CD4-positive, alpha-beta T cell treated with Interleukin-6 for 4 hours (primary cell): ENCODE results near the gene LPIN1.
"Not testable (repeated sequence)": the region's sequence is repeated elsewhere in the genome, so short reads cannot be mapped to it uniquely, and the experiment has no call there.

Experiments used
- DNase-seq: peaks from one replicate; pipeline ENCODE4 v3.0.0-alpha.2; 2020; ENCODE audit warnings: mixed read lengths

Gene LPIN1

GRCh38 chr2:11715987-11716652, 30.3 kb upstream of the LPIN1 start:
- DNase-seq, result no peak

DNA sequence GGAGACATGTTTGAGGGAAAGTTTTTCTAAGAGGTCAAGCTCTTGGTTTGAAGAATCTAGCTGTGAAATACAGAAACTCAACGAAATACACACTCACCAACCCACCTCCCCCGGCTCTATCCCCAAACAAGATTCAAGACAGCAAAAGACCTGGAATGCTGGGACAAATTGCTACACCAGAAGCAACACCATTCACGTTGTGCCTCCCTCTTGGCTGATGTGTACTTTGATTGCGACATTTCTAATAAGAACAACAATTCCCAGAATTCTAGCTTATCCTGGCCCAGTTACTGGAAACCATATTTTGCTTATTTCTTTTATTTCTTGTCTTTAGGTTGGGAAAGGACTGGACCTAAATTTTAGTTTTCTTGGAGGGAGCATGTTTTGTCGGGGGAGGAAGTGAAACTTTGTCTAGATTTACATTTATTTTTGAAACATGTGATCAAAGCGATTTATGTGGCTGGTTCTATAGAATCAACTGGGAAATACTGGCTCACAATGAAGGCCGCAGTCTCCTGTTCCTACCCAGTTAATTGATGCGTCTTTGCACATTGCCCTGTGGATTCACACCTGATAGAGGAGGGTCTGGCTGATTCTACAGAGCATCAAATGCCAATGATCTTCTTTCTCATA, 29.6 kb upstream of the LPIN1 start:
- DNase-seq, result no peak

DNA sequence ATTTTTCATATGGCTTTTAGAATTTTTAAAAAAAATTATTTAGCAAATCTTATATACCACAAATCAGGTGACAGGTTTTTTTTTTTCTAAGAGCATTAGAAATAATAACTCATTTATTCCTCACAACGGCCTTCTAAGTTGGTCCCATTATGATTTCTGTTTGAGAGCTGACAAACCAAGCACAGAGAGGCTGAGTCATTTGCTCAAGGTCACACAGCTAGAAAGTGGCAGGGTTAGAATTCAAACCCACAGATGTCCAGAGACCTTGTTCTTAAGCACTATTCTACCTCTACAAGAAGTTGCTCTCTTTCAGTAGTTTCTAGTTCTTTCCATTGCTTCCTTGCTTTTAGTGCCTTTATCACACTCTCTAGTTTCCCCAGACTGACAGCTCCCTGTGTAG, 28.8 kb upstream of the LPIN1 start:
- DNase-seq, result no peak

DNA sequence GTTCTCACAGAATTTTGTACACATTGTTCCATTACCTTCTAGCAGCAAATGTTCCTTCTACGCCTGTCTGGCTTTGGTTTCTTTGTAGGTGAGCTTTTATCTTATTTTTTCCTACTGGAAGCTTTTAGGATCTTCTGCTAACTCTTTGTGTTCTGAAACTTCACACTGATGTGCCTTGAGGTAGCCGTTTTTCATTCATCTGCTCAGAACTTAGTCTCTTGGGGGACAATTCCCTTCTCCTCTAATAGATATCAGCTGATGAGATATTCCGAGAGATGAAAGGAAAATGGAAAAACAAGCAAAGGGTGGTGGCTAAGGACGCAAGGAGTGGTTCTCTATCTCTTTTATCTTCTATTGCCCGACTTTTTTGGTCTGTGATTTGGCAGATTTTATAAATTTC, 27.8 kb upstream of the LPIN1 start:
- DNase-seq, result no peak

- DNase-seq, result no peak
These were observed 27.0 kb upstream of the LPIN1 start for GRCh38 chr2:11719230-11719977.

GRCh38 chr2:11720752-11721151, 25.7 kb upstream of the LPIN1 start:
- no peak for DNase-seq

DNA sequence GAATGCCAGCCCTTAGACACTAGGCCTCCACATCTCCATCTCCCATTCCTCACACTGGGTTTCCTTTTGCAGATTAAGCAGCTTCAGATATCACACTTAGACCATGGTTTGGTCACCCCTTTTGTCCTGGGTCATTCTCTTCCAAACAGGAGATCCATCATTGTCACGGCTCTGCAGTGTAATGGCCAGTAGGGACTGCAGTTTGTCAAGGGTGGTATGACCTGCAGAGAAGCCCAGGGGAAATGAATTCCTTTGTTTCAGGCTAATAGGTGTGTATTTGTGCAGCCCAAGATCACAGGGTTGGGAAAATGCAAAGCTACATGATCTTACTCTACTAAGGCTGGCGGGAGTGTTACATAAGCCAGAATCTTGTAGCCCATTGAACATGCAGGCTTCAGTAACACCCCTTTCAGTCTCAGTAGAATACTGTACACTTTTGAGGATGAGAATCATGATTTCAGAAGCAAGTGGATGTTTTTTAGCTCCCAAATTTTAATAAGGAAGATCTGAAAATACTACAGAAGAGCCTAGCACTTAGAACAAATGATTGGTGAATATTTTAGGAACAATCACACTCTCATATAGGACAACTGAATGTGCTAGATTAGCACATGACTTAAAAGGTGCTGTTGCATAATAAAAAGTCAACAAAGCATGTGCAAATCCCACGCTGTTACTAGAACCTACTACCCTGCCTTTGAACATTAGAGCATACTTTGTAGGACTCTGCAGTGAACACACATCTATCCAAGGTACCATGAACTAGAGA, 24.0 kb upstream of the LPIN1 start:
- no peak for DNase-seq

GRCh38 chr2:11723061-11723371, 23.4 kb upstream of the LPIN1 start:
- no peak for DNase-seq

DNA sequence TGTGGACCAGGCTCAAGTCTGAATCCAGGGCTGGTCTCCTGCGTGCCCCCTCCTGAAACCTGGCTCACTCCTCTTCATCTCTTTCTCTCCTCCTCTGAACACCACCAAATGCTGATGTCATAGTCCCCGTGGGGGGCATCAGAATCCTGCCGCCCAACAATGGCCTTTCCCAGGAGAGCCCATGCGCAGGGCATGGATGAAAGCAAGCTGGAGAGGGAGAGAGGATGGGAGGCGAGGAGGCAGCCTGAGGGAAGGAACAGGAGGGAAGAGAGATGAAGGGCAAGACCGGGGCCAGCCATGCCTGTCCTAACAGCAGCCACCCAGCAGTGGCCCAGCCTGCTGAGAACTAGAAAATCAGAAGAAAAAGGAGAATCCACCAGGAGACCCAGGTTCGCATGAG, 22.3 kb upstream of the LPIN1 start:
- DNase-seq, result no peak

- DNase-seq, result no peak
These were observed 20.0 kb upstream of the LPIN1 start for GRCh38 chr2:11726384-11726783.

DNA sequence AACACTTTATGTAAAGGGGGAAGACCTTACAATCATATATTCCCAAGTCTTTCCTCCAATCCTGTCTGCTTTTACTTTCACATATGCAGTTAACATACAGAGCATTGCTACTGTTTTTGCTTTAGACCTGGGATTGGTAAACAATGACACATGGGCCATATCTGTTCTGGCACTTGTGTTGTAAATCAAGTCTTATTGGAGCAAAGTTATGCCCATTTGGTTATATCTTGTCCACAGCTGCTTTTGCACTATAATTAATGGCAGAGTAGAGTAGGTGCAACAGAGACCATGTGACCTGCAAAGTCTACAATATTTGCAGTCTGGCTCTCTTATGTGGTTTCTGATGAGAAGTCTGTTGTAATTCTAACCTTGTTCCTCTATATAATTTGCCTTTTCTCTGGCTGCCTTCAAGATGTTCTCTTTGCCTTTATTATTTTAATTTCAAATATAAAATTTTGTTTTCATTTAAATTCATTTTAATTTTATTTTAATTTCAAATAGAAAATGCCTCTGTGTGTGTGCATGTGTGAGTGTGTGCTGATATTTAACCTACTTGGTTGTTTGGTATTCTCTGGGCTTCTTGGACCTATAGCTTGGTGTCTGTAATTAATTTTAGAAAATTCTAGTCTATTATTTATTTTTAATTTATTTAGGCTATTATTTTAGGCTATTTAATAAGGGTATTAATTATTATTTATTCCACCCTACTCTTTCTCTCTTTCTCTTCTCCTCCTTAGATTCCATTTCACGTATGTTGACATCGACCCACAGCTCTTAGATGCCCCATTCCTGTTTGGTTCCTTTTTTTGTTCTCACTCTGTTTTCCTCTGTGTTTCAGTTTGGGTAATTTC, 16.8 kb upstream of the LPIN1 start:
- DNase-seq, result no peak

DNA sequence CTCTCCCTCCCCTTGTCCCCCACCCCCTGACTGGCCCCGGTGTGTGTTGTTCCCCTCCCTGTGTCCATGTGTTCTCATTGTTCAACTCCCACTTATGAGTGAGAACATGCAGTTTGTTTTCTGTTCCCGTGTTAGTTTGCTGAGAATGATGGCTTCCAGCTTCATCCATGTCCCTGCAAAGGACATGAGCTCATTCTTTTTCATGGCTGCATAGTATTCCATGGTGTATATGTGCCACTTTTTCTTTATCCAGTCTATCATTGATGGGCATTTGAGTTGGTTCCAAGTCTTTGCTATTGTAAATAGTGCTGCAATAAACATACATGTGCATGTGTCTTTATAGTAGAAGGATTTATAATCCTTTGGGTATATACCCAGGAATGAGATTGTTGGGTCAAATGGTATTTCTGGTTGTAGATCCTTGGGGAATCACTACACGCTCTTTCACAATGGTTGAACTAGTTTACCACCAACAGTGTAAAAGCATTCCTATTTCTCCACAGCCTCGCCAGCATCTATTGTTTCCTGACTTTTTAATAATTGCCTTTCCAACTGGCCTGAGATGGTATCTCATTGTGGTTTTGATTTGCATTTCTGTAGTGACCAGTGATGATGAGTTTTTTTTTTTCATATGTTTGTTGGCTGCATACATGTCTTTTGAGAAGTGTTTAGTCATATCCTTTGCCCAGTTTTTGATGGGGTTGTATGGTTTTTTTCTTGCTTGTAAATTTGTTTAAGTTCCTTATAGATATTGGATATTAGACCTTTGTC, 15.0 kb upstream of the LPIN1 start:
- not testable (repeated sequence) for DNase-seq

GRCh38 chr2:11732587-11732986, 13.8 kb upstream of the LPIN1 start:
- no peak for DNase-seq

- DNase-seq, result not testable (repeated sequence)
These were observed 8.6 kb upstream of the LPIN1 start for GRCh38 chr2:11737852-11738251.

- peak; percentile 54 for DNase-seq
These were observed 7.6 kb upstream of the LPIN1 start for GRCh38 chr2:11738589-11739436.

- DNase-seq, result no peak
These were observed 5.7 kb upstream of the LPIN1 start for GRCh38 chr2:11740723-11741122.

DNA sequence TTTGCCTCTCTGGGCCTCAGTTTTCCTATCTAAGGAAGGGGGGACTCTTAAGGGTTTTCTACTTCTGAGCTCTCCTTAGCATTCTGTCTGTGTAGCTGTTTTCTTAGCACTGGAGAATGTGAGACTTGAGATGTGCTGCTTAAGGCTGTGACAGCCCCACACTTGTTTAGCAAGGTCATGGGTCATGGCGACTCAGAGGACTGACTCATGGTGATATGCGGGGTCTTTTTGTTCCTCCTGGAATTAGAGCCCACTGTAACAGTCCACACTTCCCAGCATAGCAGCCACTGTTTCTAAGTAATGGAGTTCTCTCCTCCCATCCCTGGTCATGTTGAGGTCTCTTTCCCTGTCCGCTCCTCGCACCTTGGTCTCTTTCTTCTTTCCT, 4.1 kb upstream of the LPIN1 start:
- DNase-seq, result no peak

GRCh38 chr2:11742702-11743357, 3.6 kb upstream of the LPIN1 start:
- no peak for DNase-seq

DNA sequence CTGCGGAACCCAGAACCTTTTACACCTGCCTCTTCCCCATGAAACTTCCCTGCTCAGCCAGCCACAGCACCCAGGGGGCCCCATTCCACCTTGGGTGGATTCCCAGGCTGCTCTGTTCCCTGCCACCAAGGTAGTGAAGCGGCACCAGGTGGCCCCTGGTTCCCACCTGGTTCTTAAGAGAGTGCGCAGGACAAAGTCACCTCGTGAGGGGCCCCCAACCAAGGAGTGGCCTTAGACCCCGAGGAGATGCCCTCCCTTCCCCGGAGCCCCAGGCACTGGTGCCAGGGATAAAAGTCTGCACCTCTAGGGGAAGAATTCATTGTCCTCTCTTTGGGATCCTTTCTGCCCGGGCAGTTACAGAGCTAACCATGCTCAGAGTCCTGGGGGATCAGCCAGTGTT, 3.1 kb upstream of the LPIN1 start:
- DNase-seq, result no peak

GRCh38 chr2:11743846-11744553, 2.4 kb upstream of the LPIN1 start:
- DNase-seq, result peak; percentile 76
